Calu3 (cell line): Measurements from ENCODE around the gene VDAC1. TPM values are rescaled to one million over a fixed set of nuclear protein-coding genes. Genes with fewer than 3 reads are reported as not detected.

Experiments
- BruUV-seq: library from RNA; stranded (reverse); fragments of 400-500 nt; replicated peaks from 2 replicates; lab custom pipeline; 2021; lab: Mats Ljungman, UMichigan
- CTCF ChIA-PET: fragments of 300-600 bp; sonication (Branson Sonifier 250); formaldehyde crosslinking; loops from one replicate; lab custom pipeline; 2022; ENCODE audit warnings: antibody characterized with exemption; lab: Charles Lee
- DNase-seq: peaks from one replicate; pipeline ENCODE4 v3.0.0; 2022
- H3K27ac Mint-ChIP-seq: one replicate; pipeline ENCODE4 v1.8.0; 2022; ENCODE audit warnings: mixed read lengths; ENCODE audit not compliant: unreplicated experiment
- H3K27me3 Mint-ChIP-seq: one replicate; pipeline ENCODE4 v1.8.0; 2022; ENCODE audit warnings: mixed read lengths; ENCODE audit not compliant: unreplicated experiment
- H3K36me3 Mint-ChIP-seq: one replicate; pipeline ENCODE4 v1.8.0; 2022; ENCODE audit warnings: mild to moderate bottlenecking, moderate library complexity, mixed read lengths; ENCODE audit not compliant: insufficient read depth, unreplicated experiment
- H3K4me1 Mint-ChIP-seq: one replicate; pipeline ENCODE4 v1.8.0; 2022; ENCODE audit warnings: mild to moderate bottlenecking, low read depth, mixed read lengths; ENCODE audit not compliant: unreplicated experiment
- H3K4me3 Mint-ChIP-seq: one replicate; pipeline ENCODE4 v1.8.0; 2022; ENCODE audit warnings: mild to moderate bottlenecking, low read depth, moderate library complexity, mixed read lengths; ENCODE audit not compliant: unreplicated experiment
- H3K9me3 Mint-ChIP-seq: one replicate; pipeline ENCODE4 v1.8.0; 2022; ENCODE audit warnings: low read depth, mixed read lengths; ENCODE audit not compliant: unreplicated experiment
- intact Hi-C: fragments of 100-400 bp; cut with micrococcal nuclease; formaldehyde crosslinking; loops from one replicate; pipeline ENCODE4 v1.10.0; 2022; ENCODE audit not compliant: unreplicated experiment
- total RNA-seq: library from RNA; stranded (reverse); gene quantifications from 2 replicates; pipeline ENCODE4 v1.2.3, GENCODE V29; 2022
- TF ChIP-seq, protein P1 (sequence below): fragments of 200-600 bp; IDR thresholded peaks from one replicate; pipeline ENCODE4 v1.8.0; 2022; ENCODE audit warnings: antibody characterized with exemption; ENCODE audit not compliant: unreplicated experiment

Gene VDAC1
- total RNA-seq, 1 experiment from 2014 or later, result 410 TPM

DNA sequence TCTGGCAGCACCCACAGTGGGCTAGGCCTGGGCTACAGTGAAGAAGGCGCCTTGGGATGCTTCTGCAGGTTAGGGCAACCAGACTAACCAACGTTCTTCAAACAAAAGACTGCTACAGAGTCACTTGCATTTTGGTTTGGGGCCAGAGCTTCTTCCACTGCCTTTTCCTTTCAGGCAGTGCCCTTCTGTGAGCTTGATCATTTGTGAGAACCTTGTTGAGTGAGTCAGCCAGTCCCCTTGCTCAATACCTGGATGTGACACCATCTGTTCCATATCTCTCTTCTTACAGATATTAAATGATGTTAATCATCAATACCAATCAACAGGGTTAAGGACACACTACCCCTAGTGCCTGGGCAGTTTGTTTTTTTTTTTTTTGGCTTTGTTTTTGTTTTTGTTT lies 46.5 kb upstream of the VDAC1 start:
- Mint-ChIP-seq H3K9me3 (no peaks in the 10 kb centered on the region), H3K4me1 (peaks cover 67% of the 10 kb centered on the region), H3K4me3 (no peak overlapping the region), H3K27ac (peak overlapping the region; percentile 5), H3K36me3 (peaks cover 24% of the 10 kb centered on the region), H3K27me3 (no peaks in the 10 kb centered on the region)
- peak; percentile 37 for DNase-seq
- TF ChIP-seq, protein P1, sequence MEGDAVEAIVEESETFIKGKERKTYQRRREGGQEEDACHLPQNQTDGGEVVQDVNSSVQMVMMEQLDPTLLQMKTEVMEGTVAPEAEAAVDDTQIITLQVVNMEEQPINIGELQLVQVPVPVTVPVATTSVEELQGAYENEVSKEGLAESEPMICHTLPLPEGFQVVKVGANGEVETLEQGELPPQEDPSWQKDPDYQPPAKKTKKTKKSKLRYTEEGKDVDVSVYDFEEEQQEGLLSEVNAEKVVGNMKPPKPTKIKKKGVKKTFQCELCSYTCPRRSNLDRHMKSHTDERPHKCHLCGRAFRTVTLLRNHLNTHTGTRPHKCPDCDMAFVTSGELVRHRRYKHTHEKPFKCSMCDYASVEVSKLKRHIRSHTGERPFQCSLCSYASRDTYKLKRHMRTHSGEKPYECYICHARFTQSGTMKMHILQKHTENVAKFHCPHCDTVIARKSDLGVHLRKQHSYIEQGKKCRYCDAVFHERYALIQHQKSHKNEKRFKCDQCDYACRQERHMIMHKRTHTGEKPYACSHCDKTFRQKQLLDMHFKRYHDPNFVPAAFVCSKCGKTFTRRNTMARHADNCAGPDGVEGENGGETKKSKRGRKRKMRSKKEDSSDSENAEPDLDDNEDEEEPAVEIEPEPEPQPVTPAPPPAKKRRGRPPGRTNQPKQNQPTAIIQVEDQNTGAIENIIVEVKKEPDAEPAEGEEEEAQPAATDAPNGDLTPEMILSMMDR, result no peak
- BruUV-seq, result no TSS peak
- CTCF ChIA-PET, result interaction anchor here (0.6 to 1.9 kb wide), 10 partner anchors 11 to 253 kb away, joined by 3 to 16 read pairs (median 4); partner anchors contain the start of gene VDAC1
- intact Hi-C loops, result loop anchor here (5.0 kb wide), 1 partner anchor 41 kb away; no protein-coding TSS in a partner anchor

GRCh38 chr5:134048864-134049263 lies 44.1 kb upstream of the VDAC1 start:
- no peak overlapping the region for H3K4me3 Mint-ChIP-seq
- no peak overlapping the region for H3K27ac Mint-ChIP-seq
- H3K27me3 Mint-ChIP-seq, result no peaks in the 10 kb centered on the region
- intact Hi-C loops, result no loop called here
- H3K36me3 Mint-ChIP-seq, result peaks cover 10% of the 10 kb centered on the region
- peaks cover 52% of the 10 kb centered on the region for H3K4me1 Mint-ChIP-seq
- CTCF ChIA-PET, result interaction anchor here (0.6 kb wide), 1 partner anchor 44 kb away, joined by 3 read pairs; no protein-coding TSS in a partner anchor
- no peaks in the 10 kb centered on the region for H3K9me3 Mint-ChIP-seq
- BruUV-seq, result no TSS peak
- TF ChIP-seq, protein P1, result no peak
- no peak for DNase-seq

GRCh38 chr5:134047687-134048056 lies 42.9 kb upstream of the VDAC1 start:
- Mint-ChIP-seq H3K4me1 (peaks cover 45% of the 10 kb centered on the region), H3K9me3 (no peaks in the 10 kb centered on the region), H3K27ac (no peak overlapping the region), H3K27me3 (no peaks in the 10 kb centered on the region), H3K36me3 (peaks cover 4% of the 10 kb centered on the region), H3K4me3 (no peak overlapping the region)
- CTCF ChIA-PET, result interaction anchor here (0.7 kb wide), 1 partner anchor 11 kb away, joined by 3 read pairs; no protein-coding TSS in a partner anchor
- no TSS peak for BruUV-seq
- TF ChIP-seq, protein P1, result no peak
- intact Hi-C loops, result no loop called here
- DNase-seq, result no peak

DNA sequence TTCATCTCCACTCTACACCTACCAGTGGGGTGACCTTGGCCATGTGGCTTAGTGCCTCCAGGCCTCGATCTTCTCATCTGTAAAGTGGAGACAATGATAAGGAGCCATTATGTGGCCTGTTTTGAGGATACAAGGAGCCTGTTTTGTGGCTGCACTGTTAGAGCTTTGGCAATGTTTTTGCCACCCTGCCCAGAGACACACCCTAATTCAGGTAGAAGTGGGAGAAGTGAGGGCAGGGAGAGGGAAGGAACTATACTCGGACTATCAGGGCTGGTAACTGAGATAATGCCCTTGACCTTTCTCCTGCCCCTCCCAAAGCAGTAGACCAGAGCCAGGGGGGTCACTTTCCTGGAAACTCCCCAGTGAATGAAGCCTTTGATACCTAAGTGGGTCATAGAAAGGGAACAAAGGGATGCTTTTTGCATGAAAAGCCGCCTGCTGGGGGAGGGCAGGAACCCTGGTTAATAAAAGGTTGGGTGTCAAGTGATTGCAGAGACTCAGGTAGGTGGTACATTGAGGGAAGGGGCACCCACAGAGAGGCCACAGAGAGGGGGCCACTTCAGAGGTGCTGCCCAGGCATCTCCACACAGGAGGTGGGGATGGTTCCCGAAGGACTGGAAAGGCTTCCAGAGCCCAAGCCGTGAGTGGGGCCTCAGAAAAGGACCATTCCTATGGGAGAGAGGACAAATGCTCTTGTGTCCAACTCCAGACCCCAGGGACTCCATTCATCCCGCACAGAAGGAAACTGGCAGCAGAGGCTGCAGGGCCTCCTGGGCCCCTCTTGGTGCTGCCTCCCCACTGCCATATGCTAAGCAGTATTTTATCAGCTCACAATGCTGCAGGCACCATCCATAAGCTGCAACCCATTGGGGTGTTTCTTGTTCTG lies 42.3 kb upstream of the VDAC1 start:
- Mint-ChIP-seq H3K9me3 (no peaks in the 10 kb centered on the region), H3K27me3 (no peaks in the 10 kb centered on the region), H3K4me3 (no peak overlapping the region), H3K4me1 (peaks cover 41% of the 10 kb centered on the region), H3K36me3 (peaks cover 4% of the 10 kb centered on the region), H3K27ac (peak overlapping the region; percentile 42)
- DNase-seq, result peak; percentile 34
- BruUV-seq, result no TSS peak
- CTCF ChIA-PET, result interaction anchor here (1.0 kb wide), 1 partner anchor 21 kb away, joined by 3 read pairs; no protein-coding TSS in a partner anchor
- intact Hi-C loops, result no loop called here
- TF ChIP-seq, protein P1, result no peak
